Activated T-cell treated with anti-CD3 and anti-CD28 coated beads for 1 hour (primary cell): ENCODE measurements around the gene CHD6.

Experiments used
- DNase-seq: peaks from one replicate; pipeline ENCODE4 v3.0.0-alpha.2; 2020; ENCODE audit warnings: low read depth

The CHD6 gene, protein sequence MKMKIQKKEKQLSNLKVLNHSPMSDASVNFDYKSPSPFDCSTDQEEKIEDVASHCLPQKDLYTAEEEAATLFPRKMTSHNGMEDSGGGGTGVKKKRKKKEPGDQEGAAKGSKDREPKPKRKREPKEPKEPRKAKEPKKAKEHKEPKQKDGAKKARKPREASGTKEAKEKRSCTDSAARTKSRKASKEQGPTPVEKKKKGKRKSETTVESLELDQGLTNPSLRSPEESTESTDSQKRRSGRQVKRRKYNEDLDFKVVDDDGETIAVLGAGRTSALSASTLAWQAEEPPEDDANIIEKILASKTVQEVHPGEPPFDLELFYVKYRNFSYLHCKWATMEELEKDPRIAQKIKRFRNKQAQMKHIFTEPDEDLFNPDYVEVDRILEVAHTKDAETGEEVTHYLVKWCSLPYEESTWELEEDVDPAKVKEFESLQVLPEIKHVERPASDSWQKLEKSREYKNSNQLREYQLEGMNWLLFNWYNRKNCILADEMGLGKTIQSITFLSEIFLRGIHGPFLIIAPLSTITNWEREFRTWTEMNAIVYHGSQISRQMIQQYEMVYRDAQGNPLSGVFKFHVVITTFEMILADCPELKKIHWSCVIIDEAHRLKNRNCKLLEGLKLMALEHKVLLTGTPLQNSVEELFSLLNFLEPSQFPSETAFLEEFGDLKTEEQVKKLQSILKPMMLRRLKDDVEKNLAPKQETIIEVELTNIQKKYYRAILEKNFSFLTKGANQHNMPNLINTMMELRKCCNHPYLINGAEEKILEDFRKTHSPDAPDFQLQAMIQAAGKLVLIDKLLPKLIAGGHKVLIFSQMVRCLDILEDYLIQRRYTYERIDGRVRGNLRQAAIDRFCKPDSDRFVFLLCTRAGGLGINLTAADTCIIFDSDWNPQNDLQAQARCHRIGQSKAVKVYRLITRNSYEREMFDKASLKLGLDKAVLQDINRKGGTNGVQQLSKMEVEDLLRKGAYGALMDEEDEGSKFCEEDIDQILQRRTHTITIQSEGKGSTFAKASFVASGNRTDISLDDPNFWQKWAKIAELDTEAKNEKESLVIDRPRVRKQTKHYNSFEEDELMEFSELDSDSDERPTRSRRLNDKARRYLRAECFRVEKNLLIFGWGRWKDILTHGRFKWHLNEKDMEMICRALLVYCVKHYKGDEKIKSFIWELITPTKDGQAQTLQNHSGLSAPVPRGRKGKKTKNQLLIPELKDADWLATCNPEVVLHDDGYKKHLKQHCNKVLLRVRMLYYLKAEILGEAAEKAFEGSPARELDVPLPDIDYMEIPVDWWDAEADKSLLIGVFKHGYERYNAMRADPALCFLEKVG (N-terminal part only)

GRCh38 chr20:41617902-41618806 is at the start of gene CHD6:
Gene CHD6, minus strand, starts transcription at chr20:41618377. Its CDS starts 67,040 bp downstream, at chr20:41551337.
- DNase-seq, result peak; percentile 98

- DNase-seq, result no peak
Observed at GRCh38 chr20:41664584-41664983, 46.4 kb upstream of the CHD6 start.

GRCh38 chr20:41657655-41658054 is 39.5 kb upstream of the CHD6 start:
- no peak for DNase-seq

DNA sequence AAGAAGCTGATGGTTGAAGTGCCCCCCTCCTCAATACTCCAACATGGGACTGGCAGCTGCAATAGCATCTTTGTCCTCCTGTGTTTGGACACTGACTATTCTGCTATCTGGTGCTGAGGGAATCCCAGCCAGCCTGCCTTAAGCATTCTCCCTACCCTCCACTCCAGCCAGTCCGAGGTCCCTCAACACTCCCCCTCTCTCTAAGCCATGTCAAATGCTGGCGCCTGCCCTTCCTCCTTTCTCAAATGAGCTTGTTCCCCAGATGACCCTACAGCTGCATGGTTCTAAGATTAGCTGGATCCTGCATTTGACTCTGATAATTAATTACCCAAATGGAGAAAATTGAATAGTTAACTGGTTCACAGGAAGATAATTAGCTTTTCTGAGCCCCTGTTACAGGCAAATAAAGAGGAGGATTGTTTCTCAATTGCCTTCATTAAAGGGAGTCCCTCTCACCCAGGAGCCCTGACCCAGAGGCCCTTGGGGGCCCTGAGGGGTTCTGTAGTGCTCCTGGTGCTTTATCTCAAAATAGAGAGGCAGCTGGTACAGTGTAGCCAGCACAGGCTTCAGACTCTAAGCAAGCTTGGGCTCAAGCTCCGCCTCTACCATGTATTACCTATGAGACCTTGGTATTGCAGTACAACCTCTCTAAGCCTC is 37.9 kb upstream of the CHD6 start:
- DNase-seq, result no peak

- DNase-seq, result no peak
Observed at GRCh38 chr20:41654884-41655283, 36.7 kb upstream of the CHD6 start.

- no peak for DNase-seq
Observed at GRCh38 chr20:41654292-41654691, 36.1 kb upstream of the CHD6 start.

- DNase-seq, result no peak
Observed at GRCh38 chr20:41650231-41650948, 32.2 kb upstream of the CHD6 start.

DNA sequence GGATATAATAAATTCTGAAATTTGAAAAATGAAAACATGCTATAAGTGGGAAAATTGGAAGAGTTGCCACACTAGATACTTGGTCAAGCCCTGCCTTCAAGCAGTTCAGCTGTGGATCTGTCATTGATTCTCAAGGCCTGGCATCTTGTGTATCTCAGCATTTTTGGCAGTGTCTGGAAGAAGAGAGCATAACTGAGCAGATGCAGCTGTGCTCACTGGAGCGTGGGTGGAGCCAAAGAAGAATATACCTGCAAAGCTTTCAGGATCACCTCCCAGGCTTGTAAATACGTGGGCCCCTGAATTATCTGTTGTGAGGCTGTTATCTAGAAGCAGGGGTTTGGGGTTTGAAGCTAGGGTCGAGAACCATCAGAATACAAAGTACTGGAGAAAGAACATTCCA is 31.3 kb upstream of the CHD6 start:
- DNase-seq, result no peak

DNA sequence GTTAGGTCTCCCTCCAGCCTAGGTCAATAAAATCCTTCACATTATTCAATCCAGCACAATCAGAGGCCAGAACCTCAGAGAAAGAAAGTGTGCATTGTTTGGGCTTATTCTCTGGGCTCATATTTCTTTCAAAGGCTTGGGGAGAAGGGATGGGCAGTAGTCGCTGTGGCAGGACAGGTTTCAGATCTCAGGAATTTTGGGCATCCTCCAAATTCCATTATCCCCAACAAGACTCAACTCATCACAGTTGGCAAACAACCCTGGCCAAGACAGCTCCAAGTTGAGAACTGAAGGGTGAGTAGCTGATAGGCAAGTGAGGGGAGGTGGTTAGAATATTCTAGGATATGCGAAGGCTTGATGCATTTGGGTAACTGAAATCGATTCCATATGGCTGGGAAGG is 27.2 kb upstream of the CHD6 start:
- no peak for DNase-seq

DNA sequence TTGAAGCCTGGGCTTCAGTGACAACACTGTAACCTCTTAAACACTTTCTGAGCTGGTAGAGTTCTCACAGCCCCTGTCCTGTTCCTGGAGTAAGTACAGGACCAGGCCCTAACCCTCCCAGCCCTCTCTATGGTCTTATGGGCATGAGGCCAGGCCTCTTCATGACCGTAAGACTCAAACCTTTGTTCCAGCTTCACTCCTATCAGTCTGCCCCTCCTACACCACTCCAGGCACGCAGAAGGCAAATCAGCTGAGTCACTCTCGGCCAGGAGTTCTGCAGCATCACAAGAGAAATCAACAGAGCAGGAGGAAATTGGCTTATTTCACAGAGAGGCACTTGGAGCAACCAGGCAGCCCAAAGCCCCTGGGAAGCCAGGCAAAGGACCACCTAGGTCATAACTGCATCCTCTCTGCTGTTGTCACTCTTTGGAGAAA is 25.3 kb upstream of the CHD6 start:
- no peak for DNase-seq

DNA sequence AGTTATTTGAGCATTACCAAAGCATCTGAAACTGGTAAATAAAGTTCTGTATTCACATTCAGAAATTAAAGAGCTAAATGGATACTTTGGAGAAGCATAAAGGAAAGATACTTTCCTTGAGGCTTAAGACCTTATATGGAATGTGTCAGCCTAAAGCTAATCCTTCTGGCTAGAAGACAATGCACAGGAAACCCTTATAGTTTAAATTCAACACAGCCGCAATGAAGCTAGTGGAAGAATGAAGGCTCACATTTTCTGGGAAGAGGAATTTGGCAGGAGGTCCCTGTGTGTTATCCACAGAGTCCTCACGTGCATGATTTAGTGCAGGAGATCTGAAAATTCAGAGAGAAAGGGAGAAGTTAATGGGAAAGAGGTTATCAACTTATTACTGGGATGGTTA is 21.5 kb upstream of the CHD6 start:
- DNase-seq, result no peak

- DNase-seq, result no peak
Observed at GRCh38 chr20:41638456-41638855, 20.3 kb upstream of the CHD6 start.

- DNase-seq, result no peak
Observed at GRCh38 chr20:41635158-41635557, 17.0 kb upstream of the CHD6 start.

- no peak for DNase-seq
Observed at GRCh38 chr20:41632896-41633295, 14.7 kb upstream of the CHD6 start.

- no peak for DNase-seq
Observed at GRCh38 chr20:41631826-41632225, 13.6 kb upstream of the CHD6 start.

DNA sequence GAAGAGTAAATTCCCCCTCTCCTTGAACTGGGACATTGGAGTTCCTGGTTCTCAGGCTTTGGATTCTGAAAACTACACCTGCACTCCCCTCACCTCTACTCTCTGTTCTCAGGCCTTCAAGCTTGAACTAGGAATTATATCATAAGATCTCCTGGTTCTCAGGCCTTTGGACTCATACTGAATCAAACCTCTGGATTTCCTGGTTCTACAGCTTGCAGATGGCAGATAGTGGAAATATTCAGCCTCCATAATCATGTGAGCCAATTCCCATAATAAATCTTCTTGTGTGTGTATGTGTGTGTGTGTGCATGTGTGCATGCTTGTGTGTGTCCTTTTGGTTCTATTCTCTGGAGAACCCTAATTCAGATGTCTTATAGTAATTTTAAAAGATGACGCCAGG is 12.7 kb upstream of the CHD6 start:
- DNase-seq, result no peak

DNA sequence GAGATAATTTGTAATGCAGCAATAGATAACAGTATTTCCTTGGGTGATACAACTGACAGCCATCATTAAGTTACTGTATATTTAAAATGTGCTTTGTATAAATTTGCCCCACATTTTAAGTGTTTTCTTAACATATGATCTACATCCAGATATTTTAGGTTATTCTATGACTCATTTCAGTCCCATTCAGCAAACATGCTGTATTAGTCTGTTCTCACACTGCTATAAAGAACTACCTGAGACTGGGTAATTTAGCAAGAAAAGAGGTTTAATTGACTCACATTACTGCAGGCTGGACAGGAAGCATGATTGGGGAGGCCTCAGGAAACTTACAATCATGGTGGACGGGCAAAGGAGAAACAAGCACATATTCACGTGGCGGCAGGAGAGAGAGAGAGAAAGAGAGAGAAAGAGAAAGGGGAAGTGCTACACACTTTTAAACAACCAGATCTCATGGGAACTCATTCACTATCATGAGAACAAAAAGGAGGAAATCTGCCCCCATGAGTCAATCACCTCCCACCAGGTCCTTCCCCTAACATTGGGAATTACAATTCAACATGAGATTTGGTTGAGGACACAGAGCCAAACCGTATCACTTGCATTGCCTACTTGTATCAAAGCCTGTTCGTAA is 9.6 kb upstream of the CHD6 start:
- no peak for DNase-seq

- DNase-seq, result no peak
Observed at GRCh38 chr20:41627001-41627495, 8.9 kb upstream of the CHD6 start.
